CD4-positive, alpha-beta T cell treated with Interleukin-15 for 4 hours (primary cell): ENCODE measurements around the gene MYRF.

ENCODE experiments used
- DNase-seq: peaks from one replicate; pipeline ENCODE4 v3.0.0-alpha.2; 2020; ENCODE audit warnings: low spot score

MYRF gene

GRCh38 chr11:61739413-61739812, 13.0 kb upstream of the MYRF start:
- DNase-seq = no peak

- no peak for DNase-seq
Observed at GRCh38 chr11:61739966-61740365, 12.5 kb upstream of the MYRF start.

- no peak for DNase-seq
Observed at GRCh38 chr11:61742391-61742790, 10.0 kb upstream of the MYRF start.

- DNase-seq = no peak
Observed at GRCh38 chr11:61743486-61744095, 8.8 kb upstream of the MYRF start.

GRCh38 chr11:61744181-61744580, 8.3 kb upstream of the MYRF start:
- DNase-seq = no peak

- DNase-seq = no peak
Observed at GRCh38 chr11:61744609-61745156, 7.8 kb upstream of the MYRF start.

GRCh38 chr11:61745781-61746441, 6.5 kb upstream of the MYRF start:
- no peak for DNase-seq

GRCh38 chr11:61746442-61747191, 5.8 kb upstream of the MYRF start:
- no peak for DNase-seq

GRCh38 chr11:61747192-61747966, 5.1 kb upstream of the MYRF start:
- peak; percentile 13 for DNase-seq

GRCh38 chr11:61747967-61748285, 4.5 kb upstream of the MYRF start:
- no peak for DNase-seq

- DNase-seq = no peak
Observed at GRCh38 chr11:61749591-61750217, 2.7 kb upstream of the MYRF start.

- no peak for DNase-seq
Observed at GRCh38 chr11:61750631-61751273, 1.7 kb upstream of the MYRF start.

- DNase-seq = no peak
Observed at GRCh38 chr11:61751384-61751783, 1.1 kb upstream of the MYRF start.

GRCh38 chr11:61752925-61753521, 587 bp downstream of the MYRF start:
- DNase-seq = no peak

GRCh38 chr11:61753672-61754071, 1.2 kb downstream of the MYRF start:
- DNase-seq = no peak

- DNase-seq = no peak
Observed at GRCh38 chr11:61754534-61755482, 2.4 kb downstream of the MYRF start.

- DNase-seq = no peak
Observed at GRCh38 chr11:61756147-61756451, 3.7 kb downstream of the MYRF start.

GRCh38 chr11:61756452-61757212, 4.2 kb downstream of the MYRF start:
- DNase-seq = peak; percentile 36

GRCh38 chr11:61757213-61757862, 4.9 kb downstream of the MYRF start:
- no peak for DNase-seq
